GM21360 (cell line): ENCODE data around the gene ZFPM1.
"Not testable (repeated sequence)": the region's sequence is repeated elsewhere in the genome, so short reads cannot be mapped to it uniquely, and the experiment has no call there.

Experiments
- ATAC-seq: cut with Tn5 transposase; IDR thresholded peaks from one replicate; pipeline ENCODE4 v1.9.1; 2021; ENCODE audit warnings: mild to moderate bottlenecking, moderate library complexity; ENCODE audit not compliant: unreplicated experiment

ZFPM1 gene

DNA sequence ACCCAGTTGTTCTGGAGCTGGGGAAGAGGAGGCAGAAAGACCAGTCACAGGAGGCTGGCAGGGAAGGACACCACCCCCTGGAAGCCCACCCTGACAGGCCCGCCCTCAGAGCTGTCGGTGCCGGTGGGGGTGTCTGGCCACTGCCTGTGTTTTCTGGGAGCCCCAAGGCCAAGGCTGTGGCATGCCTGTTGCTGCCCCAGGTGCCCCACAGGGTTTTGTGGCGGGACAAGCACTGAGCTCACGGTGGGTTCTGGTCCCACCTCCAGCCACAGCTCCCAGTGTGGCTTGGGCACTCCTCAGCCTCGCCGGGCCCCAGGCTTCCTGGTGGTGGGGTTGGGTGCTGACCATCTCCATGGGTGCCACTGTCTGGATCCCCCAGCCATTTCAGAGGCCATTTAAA lies 58.0 kb downstream of the ZFPM1 start:
- ATAC-seq: no peak

- ATAC-seq: no peak
Measured at GRCh38 chr16:88511906-88512305, 58.8 kb downstream of the ZFPM1 start.

GRCh38 chr16:88512728-88513696 lies 59.9 kb downstream of the ZFPM1 start:
- no peak for ATAC-seq

GRCh38 chr16:88514070-88514469 lies 61.0 kb downstream of the ZFPM1 start:
- ATAC-seq: no peak

DNA sequence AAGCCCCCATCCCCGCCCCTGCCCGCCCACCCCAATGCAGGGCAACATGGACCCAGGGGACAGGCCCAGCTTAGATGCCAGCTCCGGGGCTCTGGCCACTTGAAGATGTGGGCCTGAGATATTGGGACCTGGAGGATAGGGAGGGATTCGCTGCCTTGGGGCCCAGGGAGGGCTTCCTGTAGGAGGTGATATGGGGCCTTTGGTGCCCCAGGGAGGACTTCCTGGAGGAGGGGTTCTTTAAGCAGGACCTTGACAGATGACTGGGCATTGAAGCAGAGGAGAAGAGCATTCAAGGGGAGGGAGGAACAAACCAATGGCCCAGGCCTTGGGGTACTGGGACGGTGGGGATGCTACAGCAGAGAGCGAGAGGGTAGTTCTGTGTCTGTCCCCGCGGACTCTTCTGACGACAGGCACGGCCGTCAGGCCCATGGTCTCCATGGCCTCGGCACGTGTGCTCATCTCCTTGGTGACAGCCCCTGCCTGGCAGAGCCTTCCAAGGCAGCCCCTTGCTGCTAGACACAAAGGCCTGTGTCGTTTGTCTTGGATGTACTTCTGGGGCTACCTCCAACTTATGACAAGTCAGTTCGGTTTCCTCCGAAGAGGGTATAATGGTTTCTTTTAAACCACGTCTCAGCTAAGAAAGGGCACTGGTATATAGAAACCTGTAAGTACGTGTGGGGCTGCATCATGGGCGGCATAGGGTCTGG lies 61.6 kb downstream of the ZFPM1 start:
- no peak for ATAC-seq

- no peak for ATAC-seq
Measured at GRCh38 chr16:88515371-88515770, 62.3 kb downstream of the ZFPM1 start.

- ATAC-seq: no peak
Measured at GRCh38 chr16:88515925-88516594, 63.0 kb downstream of the ZFPM1 start.

DNA sequence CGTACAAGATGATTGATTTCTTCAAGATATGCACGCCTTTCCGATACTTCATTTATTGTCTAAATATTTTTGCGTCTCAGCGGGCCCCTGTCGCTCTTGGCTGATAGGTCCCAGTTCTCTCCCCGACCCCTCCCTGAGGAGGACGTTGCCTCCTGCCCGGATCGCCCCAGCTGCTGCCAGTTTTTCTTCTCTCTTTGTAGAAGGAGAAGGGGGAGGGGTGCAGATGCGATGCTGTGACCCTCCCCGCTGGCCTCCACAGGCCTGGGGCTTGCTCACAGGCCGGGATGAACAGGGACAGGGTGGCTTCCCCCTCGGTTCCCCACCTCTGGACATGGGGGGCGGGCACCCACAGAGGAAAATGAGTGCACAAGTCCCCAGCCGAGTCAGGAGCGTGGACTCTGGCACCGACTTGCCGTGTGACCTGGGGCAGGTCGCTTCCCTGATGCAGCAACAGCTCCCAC lies 63.6 kb downstream of the ZFPM1 start:
- ATAC-seq: no peak

DNA sequence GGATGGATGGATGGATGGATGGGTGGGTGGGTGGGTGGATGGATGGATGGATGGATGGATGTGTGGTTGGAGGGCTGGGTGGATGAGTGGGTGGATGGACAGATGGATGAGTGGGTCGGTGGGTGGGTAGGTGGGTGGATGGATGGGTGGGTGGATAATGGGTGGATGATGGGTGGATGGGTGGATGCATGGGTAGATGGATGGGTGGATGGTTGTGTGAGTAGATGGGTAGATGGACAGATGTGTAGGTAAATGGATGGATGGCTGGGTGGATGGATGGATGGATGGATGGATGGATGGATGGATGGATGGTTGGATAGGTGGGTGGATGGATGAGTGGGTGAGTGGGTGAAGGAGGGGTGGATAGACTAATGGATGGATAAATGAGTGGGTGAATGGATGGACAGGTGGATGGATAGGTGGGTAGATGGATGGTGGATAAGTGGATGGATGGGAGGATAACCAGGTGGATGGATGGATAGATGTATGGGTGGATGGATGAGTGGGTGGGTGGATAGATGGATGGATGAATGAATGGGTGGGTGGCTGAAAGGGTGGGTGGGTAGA lies 64.2 kb downstream of the ZFPM1 start:
- ATAC-seq: not testable (repeated sequence)

GRCh38 chr16:88518411-88519111 lies 65.5 kb downstream of the ZFPM1 start:
- not testable (repeated sequence) for ATAC-seq

DNA sequence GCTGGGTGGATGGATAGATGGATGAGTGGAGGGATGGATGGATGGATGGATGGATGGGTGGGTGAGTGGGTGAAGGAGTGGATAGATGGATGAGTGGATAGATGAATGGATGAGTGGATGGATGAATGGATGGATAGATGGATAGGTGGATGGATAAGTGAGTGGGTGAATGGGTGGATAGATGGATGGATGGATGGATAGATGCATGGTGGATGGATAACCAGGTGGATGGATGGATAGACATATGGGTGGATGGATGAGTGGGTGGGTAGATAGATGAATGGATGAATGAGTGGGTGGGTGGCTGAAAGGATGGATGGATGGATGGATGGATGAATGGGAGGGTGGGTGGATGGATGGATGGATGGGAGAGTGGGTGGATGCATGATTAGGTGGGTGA lies 66.2 kb downstream of the ZFPM1 start:
- no peak for ATAC-seq

GRCh38 chr16:88519938-88520653 lies 67.0 kb downstream of the ZFPM1 start:
- ATAC-seq: no peak

GRCh38 chr16:88521674-88522073 lies 68.6 kb downstream of the ZFPM1 start:
- ATAC-seq: no peak

- no peak for ATAC-seq
Measured at GRCh38 chr16:88522276-88522949, 69.3 kb downstream of the ZFPM1 start.

GRCh38 chr16:88523309-88524161 lies 70.5 kb downstream of the ZFPM1 start:
- no peak for ATAC-seq

DNA sequence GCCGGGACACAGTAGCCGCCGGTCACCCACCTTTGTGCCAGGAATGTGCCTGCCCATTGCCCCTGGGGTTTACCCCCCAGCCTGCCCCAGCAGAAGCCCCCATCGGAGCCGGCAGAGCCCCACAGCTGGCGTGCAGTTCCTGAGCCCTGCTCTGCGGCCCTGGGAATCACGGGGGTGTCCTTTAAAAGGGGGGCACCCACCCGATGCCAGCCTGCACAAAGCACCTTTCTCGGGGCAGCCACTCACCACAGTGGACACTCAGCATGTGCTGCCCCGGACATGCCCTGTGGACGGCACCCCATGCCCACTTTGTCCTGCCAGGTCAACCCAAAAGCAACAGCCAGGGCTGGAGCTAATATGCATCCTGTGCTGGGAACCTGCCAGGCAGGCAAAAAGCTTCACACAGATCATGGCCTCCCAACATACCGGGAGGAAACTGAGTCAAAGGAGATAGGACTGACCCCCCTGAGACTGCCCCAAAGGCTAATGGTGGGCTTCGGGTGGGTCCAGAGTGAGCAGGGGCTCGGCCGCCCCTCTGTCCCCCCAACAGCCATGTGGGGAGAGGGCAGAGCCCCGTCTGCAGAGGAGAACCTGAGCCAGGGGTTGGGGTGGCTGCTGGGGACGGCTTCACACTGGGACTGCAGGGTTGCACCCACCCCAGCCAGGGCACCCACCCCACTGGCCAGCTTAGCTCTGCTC lies 71.3 kb downstream of the ZFPM1 start:
- ATAC-seq: no peak

DNA sequence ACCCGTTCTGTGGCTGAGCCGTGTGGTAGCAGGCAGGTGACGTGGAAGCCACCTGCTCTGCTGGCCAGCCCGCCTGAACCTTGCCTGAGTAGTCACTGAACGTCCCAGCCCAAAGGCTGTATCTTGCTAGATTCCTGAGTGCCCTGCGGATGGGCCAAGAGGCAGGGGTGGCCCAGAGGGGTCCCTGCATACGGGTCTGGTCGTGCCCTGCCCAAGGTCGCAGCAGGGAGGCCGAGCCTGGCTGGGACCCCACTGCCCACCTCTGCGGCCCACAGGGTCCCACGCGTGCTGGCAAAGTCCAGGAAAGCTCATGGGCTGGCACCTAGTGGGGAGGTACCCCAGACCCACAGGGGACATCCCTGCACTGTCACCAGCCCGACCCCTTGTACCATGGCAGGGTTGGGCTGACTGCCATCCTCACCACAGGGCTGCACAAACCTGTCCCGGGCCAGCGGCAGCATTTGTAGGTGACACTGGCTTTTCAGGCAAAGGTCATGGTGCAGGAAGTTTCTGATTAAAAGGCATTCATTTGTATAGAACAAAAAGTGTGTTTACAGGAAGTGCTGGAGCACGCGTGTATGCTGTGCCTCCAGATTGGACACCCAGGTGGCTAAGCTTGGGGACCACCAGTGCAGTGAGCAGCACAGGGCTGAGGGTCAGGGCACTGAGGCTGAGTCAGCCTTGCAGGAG lies 72.0 kb downstream of the ZFPM1 start:
- no peak for ATAC-seq
